CD4-positive, alpha-beta T cell (primary cell): ENCODE data around the gene IL17RA. TPM values are rescaled to one million over a fixed set of nuclear protein-coding genes. Genes with fewer than 3 reads are reported as not detected.

Source experiments
- ATAC-seq: fragments of 200-7000 bp; cut with Tn5 transposase; one replicate; pipeline ENCODE4 v1.10.0; 2022; ENCODE audit warnings: mild to moderate bottlenecking; ENCODE audit not compliant: poor library complexity
- CTCF ChIA-PET: fragments of 350-600 bp; sonication (Branson Sonifier 250); formaldehyde crosslinking; loops from one replicate; lab custom pipeline; 2021; ENCODE audit warnings: antibody characterized with exemption, inconsistent platforms; lab: Charles Lee
- POLR2A ChIA-PET: fragments of 350-600 bp; sonication (Branson Sonifier 250); formaldehyde crosslinking; loops from one replicate; lab custom pipeline; 2021; ENCODE audit warnings: antibody characterized with exemption, inconsistent platforms; lab: Charles Lee
- DNase-seq, 14 experiments: peaks; one replicate each; pipeline ENCODE4 v3.0.0-alpha.2; 2013 to 2020; ENCODE audit warnings: mixed read lengths in 2 of 14
- H3K27ac ChIP-seq, 2 donors: one replicate each; pipeline versions ENCODE4 v1.5.1 to v1.7.0; 2013; ENCODE audit warnings: low read length in 2 of 2, low read depth in 1 of 2, mild to moderate bottlenecking in 1 of 2
- H3K27me3 ChIP-seq, 2 experiments: 1 replicate in 1 of 2; 2 replicates in 1 of 2; pipeline versions ENCODE4 v1.6.1 to v1.7.0; 2013; ENCODE audit warnings: low read length in 2 of 2, control low read depth in 1 of 2, mild to moderate bottlenecking in 1 of 2, moderate library complexity in 1 of 2; ENCODE audit not compliant: insufficient read depth in 2 of 2, control insufficient read depth in 1 of 2
- H3K36me3 ChIP-seq: one replicate; pipeline ENCODE4 v1.6.1; 2013; ENCODE audit warnings: low read length, control low read depth; ENCODE audit not compliant: insufficient read depth
- H3K4me1 ChIP-seq: one replicate; pipeline ENCODE4 v1.6.1; 2013; ENCODE audit warnings: low read length, control low read depth; ENCODE audit not compliant: insufficient read depth
- H3K4me3 ChIP-seq: one replicate; pipeline ENCODE4 v1.5.1; 2013; ENCODE audit warnings: mild to moderate bottlenecking, low read length, moderate library complexity
- H3K9me3 ChIP-seq, 2 experiments: 1 replicate in 1 of 2; 2 replicates in 1 of 2; pipeline versions ENCODE4 v1.6.1 to v1.7.0; 2013; ENCODE audit warnings: low read length in 2 of 2, mild to moderate bottlenecking in 2 of 2, control low read depth in 1 of 2, moderate library complexity in 1 of 2; ENCODE audit not compliant: control insufficient read depth in 1 of 2, insufficient read depth in 1 of 2
- H3K27ac Mint-ChIP-seq: one replicate; pipeline ENCODE4 v1.8.0; 2020; ENCODE audit warnings: mixed read lengths
- H3K27me3 Mint-ChIP-seq: one replicate; pipeline ENCODE4 v1.8.0; 2021; ENCODE audit warnings: mixed read lengths
- H3K36me3 Mint-ChIP-seq: one replicate; pipeline ENCODE4 v1.8.0; 2021; ENCODE audit warnings: low read depth, mixed read lengths
- H3K4me1 Mint-ChIP-seq: one replicate; pipeline ENCODE4 v1.8.0; 2021; ENCODE audit warnings: low read depth, mixed read lengths
- H3K4me3 Mint-ChIP-seq: one replicate; pipeline ENCODE4 v1.8.0; 2020; ENCODE audit warnings: mild to moderate bottlenecking, mixed read lengths
- H3K9me3 Mint-ChIP-seq: one replicate; pipeline ENCODE4 v1.8.0; 2020; ENCODE audit warnings: mixed read lengths
- CTCF ChIP-seq: fragments of 200-600 bp; IDR thresholded peaks from one replicate; pipeline ENCODE4 v1.8.0; 2022; ENCODE audit warnings: antibody characterized with exemption, mild to moderate bottlenecking
- intact Hi-C, 2 experiments: fragments of 100-400 bp; cut with DNase I in 1 of 2; cut with micrococcal nuclease in 1 of 2; formaldehyde crosslinking; loops; one replicate each; pipeline versions ENCODE4 v1.15.1 to v1.9.0; 2023 to 2025; cut with DNase I, micrococcal nuclease
- total RNA-seq, 174 experiments: library from RNA in 2 of 174; stranded (reverse) in 2 of 174; gene quantifications; one replicate each; pipeline ENCODE4 v1.2.3 and lab custom pipeline; 2021 to 2026

IL17RA gene
- total RNA-seq, 2 experiments from 2014 or later, result 23.2 to 24.3 TPM

- peak overlapping the region; percentile 30 for H3K4me3 Mint-ChIP-seq
- CTCF ChIA-PET, result interaction anchor here (1.8 to 2.1 kb wide), 2 partner anchors 8 to 22 kb away, joined by 4 to 6 read pairs; no protein-coding TSS in a partner anchor
- peak overlapping the region; percentile 77 for H3K27ac Mint-ChIP-seq
- H3K4me1 Mint-ChIP-seq, result peaks cover 96% of the 10 kb centered on the region
- POLR2A ChIA-PET, result interaction anchor here (1.6 to 1.8 kb wide), 2 partner anchors 10 to 11 kb away, joined by 6 to 9 read pairs; no protein-coding TSS in a partner anchor
- H3K9me3 Mint-ChIP-seq, result no peaks in the 10 kb centered on the region
- ATAC-seq, result no peak
- Histone ChIP-seq H3K9me3 (no peaks in the 10 kb centered on the region), H3K36me3 (peaks cover 59% of the 10 kb centered on the region), H3K27ac (peak overlapping the region in 1 of 2 donors; percentile 18), H3K4me1 (peaks cover 85% of the 10 kb centered on the region), H3K27me3 (no peaks in the 10 kb centered on the region), H3K4me3 (no peak overlapping the region)
- no peak for DNase-seq
- peaks cover 86% of the 10 kb centered on the region for H3K36me3 Mint-ChIP-seq
- no peaks in the 10 kb centered on the region for H3K27me3 Mint-ChIP-seq
- intact Hi-C loops, result no loop called here
- TF ChIP-seq CTCF, result no peak
Observed at GRCh38 chr22:17096071-17096470, 11.3 kb downstream of the IL17RA start.

GRCh38 chr22:17097062-17097461 is 12.3 kb downstream of the IL17RA start:
- no peaks in the 10 kb centered on the region for H3K27me3 ChIP-seq
- no peak overlapping the region for H3K4me3 ChIP-seq
- peaks cover 85% of the 10 kb centered on the region for H3K4me1 ChIP-seq
- H3K4me3 Mint-ChIP-seq, result no peak overlapping the region
- peaks cover 96% of the 10 kb centered on the region for H3K4me1 Mint-ChIP-seq
- no peaks in the 10 kb centered on the region for H3K9me3 Mint-ChIP-seq
- TF ChIP-seq CTCF, result no peak
- no peaks in the 10 kb centered on the region for H3K27me3 Mint-ChIP-seq
- peak overlapping the region in 1 of 2 donors; percentile 39 for H3K27ac ChIP-seq
- ChIA-PET CTCF (interaction anchor here (0.7 to 1.8 kb wide), 2 partner anchors 9 to 10 kb away, joined by 3 to 4 read pairs; no protein-coding TSS in a partner anchor), POLR2A (interaction anchor here (0.8 to 3.0 kb wide), 2 partner anchors 11 to 75 kb away, joined by 3 to 49 read pairs; partner anchors contain the start of gene IL17RA)
- no peaks in the 10 kb centered on the region for H3K9me3 ChIP-seq
- peaks cover 92% of the 10 kb centered on the region for H3K36me3 Mint-ChIP-seq
- ATAC-seq (no peak), DNase-seq (peak in 1 of 14 experiments; percentile 2)
- H3K27ac Mint-ChIP-seq, result peak overlapping the region; percentile 77
- H3K36me3 ChIP-seq, result peaks cover 69% of the 10 kb centered on the region
- intact Hi-C loops, result no loop called here

- POLR2A ChIA-PET, result interaction anchor here (0.6 to 3.0 kb wide), 4 partner anchors 8 to 121 kb away, joined by 3 to 49 read pairs (median 4); partner anchors contain the start of gene IL17RA
- DNase-seq (no peak), ATAC-seq (no peak)
- TF ChIP-seq CTCF, result no peak
- H3K9me3 ChIP-seq, result no peaks in the 10 kb centered on the region
- H3K27me3 Mint-ChIP-seq, result no peaks in the 10 kb centered on the region
- H3K9me3 Mint-ChIP-seq, result no peaks in the 10 kb centered on the region
- H3K36me3 Mint-ChIP-seq, result peaks cover 93% of the 10 kb centered on the region
- CTCF ChIA-PET, result interaction anchor here (1.8 kb wide), 1 partner anchor 10 kb away, joined by 4 read pairs; no protein-coding TSS in a partner anchor
- H3K36me3 ChIP-seq, result peaks cover 75% of the 10 kb centered on the region
- H3K4me1 Mint-ChIP-seq, result peaks cover 94% of the 10 kb centered on the region
- H3K27ac Mint-ChIP-seq, result peak overlapping the region; percentile 77
- no peaks in the 10 kb centered on the region for H3K27me3 ChIP-seq
- no peak overlapping the region for H3K4me3 ChIP-seq
- peak overlapping the region in 1 of 2 donors; percentile 39 for H3K27ac ChIP-seq
- peak overlapping the region; percentile 31 for H3K4me3 Mint-ChIP-seq
- peaks cover 84% of the 10 kb centered on the region for H3K4me1 ChIP-seq
- intact Hi-C loops, result loop anchor here in 1 of 2 experiments (1.0 kb wide), 1 partner anchor 10 kb away; no protein-coding TSS in a partner anchor
Observed at GRCh38 chr22:17097701-17098100, 12.9 kb downstream of the IL17RA start.
